HepG2 (cell line): Measurements from ENCODE around the gene YIPF2. TPM values are rescaled to one million over a fixed set of nuclear protein-coding genes. Genes with fewer than 3 reads are reported as not detected.

Experiments
- AHR ChIP-seq: IDR thresholded peaks from 2 replicates; pipeline ENCODE4 v1.6.1; 2018; ENCODE audit warnings: missing genetic modification reagents, missing compliant biosample characterization
- ARID5B ChIP-seq: IDR thresholded peaks from 2 replicates; pipeline ENCODE4 v1.4.0; 2020; ENCODE audit warnings: mild to moderate bottlenecking, missing genetic modification reagents
- FOXO4 ChIP-seq: sonication (generic); formaldehyde crosslinking; conservative IDR thresholded peaks from 2 replicates; pipeline ENCODE4 v1.8.1; 2023; ENCODE audit warnings: missing genetic modification reagents
- HMGXB4 ChIP-seq, 2 experiments: sonication (generic) in 1 of 2; formaldehyde crosslinking in 1 of 2; IDR thresholded peaks; 2 replicates each; pipeline versions ENCODE4 v1.4.0 to v1.6.1; 2018 to 2020; ENCODE audit warnings: missing genetic modification reagents in 2 of 2, borderline replicate concordance in 1 of 2, low read depth in 1 of 2, mild to moderate bottlenecking in 1 of 2, missing biosample characterization in 1 of 2
- JDP2 ChIP-seq: sonication (generic); formaldehyde crosslinking; IDR thresholded peaks from 2 replicates; pipeline ENCODE4 v1.8.1; 2022; ENCODE audit warnings: missing genetic modification reagents, borderline replicate concordance
- KDM5B ChIP-seq: sonication (generic); formaldehyde crosslinking; IDR thresholded peaks from 2 replicates; pipeline ENCODE4 v1.4.0; 2020; ENCODE audit warnings: missing genetic modification reagents, mild to moderate bottlenecking, borderline replicate concordance
- MIXL1 ChIP-seq: IDR thresholded peaks from 2 replicates; pipeline ENCODE4 v1.6.1; 2016
- PATZ1 ChIP-seq: sonication (generic); formaldehyde crosslinking; IDR thresholded peaks from 2 replicates; pipeline ENCODE4 v1.4.0; 2020; ENCODE audit warnings: missing genetic modification reagents
- RAD21 ChIP-seq: fragments of 450-650 bp; formaldehyde crosslinking; IDR thresholded peaks from 2 replicates; pipeline ENCODE4 v1.5.0; 2020; ENCODE audit warnings: mild to moderate bottlenecking
- SAP130 ChIP-seq: IDR thresholded peaks from 2 replicates; pipeline ENCODE4 v1.6.1; 2016; ENCODE audit warnings: low read depth
- SOX13 ChIP-seq, 3 experiments: fragments of 450-650 bp in 1 of 3; sonication (generic) in 1 of 3; formaldehyde crosslinking in 1 of 3; IDR thresholded peaks in 2 of 3; conservative IDR thresholded peaks in 1 of 3; 2 replicates each; pipeline versions ENCODE4 v1.5.0 to v1.6.1; 2016 to 2020; ENCODE audit warnings: antibody characterized with exemption in 1 of 3, mild to moderate bottlenecking in 1 of 3, missing compliant biosample characterization in 1 of 3, missing genetic modification reagents in 1 of 3, moderate library complexity in 1 of 3
- THAP11 ChIP-seq: IDR thresholded peaks from 2 replicates; pipeline ENCODE4 v1.6.1; 2016; ENCODE audit warnings: missing biosample characterization, missing genetic modification reagents
- ZEB1 ChIP-seq: IDR thresholded peaks from 2 replicates; pipeline ENCODE4 v1.6.1; 2012; ENCODE audit warnings: mild to moderate bottlenecking, low read depth, inconsistent platforms; ENCODE audit not compliant: insufficient replicate concordance
- ZNF235 ChIP-seq: sonication (generic); formaldehyde crosslinking; IDR thresholded peaks from 2 replicates; pipeline ENCODE4 v1.8.1; 2023; ENCODE audit warnings: mild to moderate bottlenecking, missing genetic modification reagents, borderline replicate concordance
- ZNF251 ChIP-seq: sonication (generic); formaldehyde crosslinking; IDR thresholded peaks from 2 replicates; pipeline ENCODE4 v1.9.0; 2021; ENCODE audit warnings: mild to moderate bottlenecking, missing genetic modification reagents
- ZNF253 ChIP-seq: sonication (generic); formaldehyde crosslinking; IDR thresholded peaks from 2 replicates; pipeline ENCODE4 v1.8.0; 2022; ENCODE audit warnings: mild to moderate bottlenecking, missing genetic modification reagents, borderline replicate concordance
- ZNF274 ChIP-seq: sonication (generic); formaldehyde crosslinking; IDR thresholded peaks from 2 replicates; pipeline ENCODE4 v1.5.1; 2020; ENCODE audit warnings: mild to moderate bottlenecking, missing genetic modification reagents
- ZNF282 ChIP-seq: fragments of 450-650 bp; IDR thresholded peaks from 2 replicates; pipeline ENCODE4 v1.6.1; 2018; ENCODE audit not compliant: partially characterized antibody
- ZNF501 ChIP-seq: sonication (generic); formaldehyde crosslinking; IDR thresholded peaks from 2 replicates; pipeline ENCODE4 v1.5.1; 2020; ENCODE audit warnings: mild to moderate bottlenecking, moderate library complexity, missing genetic modification reagents
- ZNF703 ChIP-seq: sonication (generic); formaldehyde crosslinking; IDR thresholded peaks from 2 replicates; pipeline ENCODE4 v1.5.1; 2020; ENCODE audit warnings: missing genetic modification reagents, mild to moderate bottlenecking, moderate library complexity, borderline replicate concordance
- polyA plus RNA-seq, 8 experiments: library from polyadenylated mRNA; depleted of rRNA in 3 of 8; stranded (reverse) in 7 of 8; unstranded in 1 of 8; fragments of >200 nt; fragmentation: Illumina TruSeq in 4 of 8; extraction: Trizol in 4 of 8; gene quantifications; 2 replicates each; pipeline versions ENCODE4 v1.2.1 to v1.2.3, GENCODE V29; 2011 to 2016; ENCODE audit warnings: low read depth in 4 of 8, missing spikeins in 1 of 8, mixed read lengths in 1 of 8; ENCODE audit not compliant: insufficient read depth in 1 of 8
- total RNA-seq, 5 experiments: library from RNA; depleted of rRNA; stranded (reverse); fragments of >200 nt; fragmentation: Illumina TruSeq; extraction: Trizol; gene quantifications; 2 replicates each; pipeline ENCODE4 v1.2.3, GENCODE V29; 2016; ENCODE audit warnings: low read depth in 1 of 5

The YIPF2 gene
- total and polyA plus RNA-seq, 2 of the 13 experiments (the other 11 are each of a cell fraction or from before 2014, with no cell fraction given) = 37.3 to 53.2 TPM

GRCh38 chr19:10936661-10937084 lies 8.2 kb upstream of the YIPF2 start (continued):
- TF ChIP-seq ARID5B = 0 out of 2 replicates have a peak, but pooled peaks have one; percentile 18
- no peak for TF ChIP-seq AHR
- no peak for TF ChIP-seq ZNF274 (CRISPR knock-in tag)
- TF ChIP-seq SAP130 = peak; percentile 50
- TF ChIP-seq ZNF501 (CRISPR knock-in tag) = peak; percentile 31; the same call in 1 of the 2 replicates
- no peak for TF ChIP-seq ZNF282
- TF ChIP-seq ZNF235 (CRISPR knock-in tag) = no peak
- no peak for TF ChIP-seq FOXO4 (CRISPR knock-in tag)
- peak; percentile 51 for TF ChIP-seq PATZ1 (CRISPR knock-in tag)
- no peak for TF ChIP-seq JDP2 (CRISPR knock-in tag)
- TF ChIP-seq ZNF251 (CRISPR knock-in tag) = no peak
- TF ChIP-seq ZNF253 = no peak
- TF ChIP-seq THAP11 = peak; percentile 39; the same call in 1 of the 2 replicates
- peak; percentile 81 for TF ChIP-seq RAD21 (CRISPR knock-in tag)
- no peak for TF ChIP-seq ZNF703 (CRISPR knock-in tag)
- TF ChIP-seq SOX13 (IDR thresholded peaks at IDR 0.05) = no peak
- TF ChIP-seq SOX13 (CRISPR knock-in tag; conservative IDR thresholded peaks at IDR 0.05 in 1 of 2, IDR thresholded peaks at IDR 0.05 in 1 of 2) = peak in 1 of 2 experiments; percentile 28; a peak in 1 of 4 replicates
- 0 out of 2 replicates have a peak, but pooled peaks have one; percentile 50 for TF ChIP-seq MIXL1 (CRISPR knock-in tag)
- TF ChIP-seq KDM5B (CRISPR knock-in tag) = 0 out of 2 replicates have a peak, but pooled peaks have one; percentile 30
- peak; percentile 28 to 74; a peak in 3 of 4 replicates for TF ChIP-seq HMGXB4 (CRISPR knock-in tag; IDR thresholded peaks at IDR 0.05; ENCODE audit: borderline replicate concordance in 1 of 2, low read depth in 1 of 2)
- TF ChIP-seq ZEB1 = no peak
